IPS DF 19.7 (cell line): Measurements from ENCODE around the gene TMEM204.

ENCODE experiments used
- DNase-seq: peaks from one replicate; pipeline ENCODE4 v3.0.0-alpha.2; 2013; ENCODE audit warnings: low read depth, low spot score

TMEM204 gene

DNA sequence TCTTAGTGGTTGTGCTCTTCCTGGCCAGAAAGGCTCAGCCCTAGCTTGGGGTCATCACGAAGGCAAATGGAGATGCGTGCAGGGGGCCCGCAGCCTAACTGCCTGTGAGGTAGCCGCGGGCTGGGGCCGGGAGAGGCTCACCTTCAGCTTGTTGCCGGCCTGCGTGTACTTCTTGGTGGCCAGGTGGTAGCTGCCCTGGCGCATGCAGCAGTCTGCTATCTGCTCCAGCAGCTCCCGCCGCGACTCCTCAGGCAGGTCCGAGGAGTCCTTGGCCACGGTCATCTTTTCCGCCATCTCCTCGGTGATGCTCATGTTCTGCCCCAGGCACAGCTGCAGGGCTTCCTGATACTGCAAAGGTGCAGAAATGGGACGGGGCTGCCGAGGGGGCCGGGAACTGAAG lies 13.0 kb upstream of the TMEM204 start:
- DNase-seq, result no peak

GRCh38 chr16:1523581-1524245 lies 9.8 kb upstream of the TMEM204 start:
- DNase-seq, result no peak

DNA sequence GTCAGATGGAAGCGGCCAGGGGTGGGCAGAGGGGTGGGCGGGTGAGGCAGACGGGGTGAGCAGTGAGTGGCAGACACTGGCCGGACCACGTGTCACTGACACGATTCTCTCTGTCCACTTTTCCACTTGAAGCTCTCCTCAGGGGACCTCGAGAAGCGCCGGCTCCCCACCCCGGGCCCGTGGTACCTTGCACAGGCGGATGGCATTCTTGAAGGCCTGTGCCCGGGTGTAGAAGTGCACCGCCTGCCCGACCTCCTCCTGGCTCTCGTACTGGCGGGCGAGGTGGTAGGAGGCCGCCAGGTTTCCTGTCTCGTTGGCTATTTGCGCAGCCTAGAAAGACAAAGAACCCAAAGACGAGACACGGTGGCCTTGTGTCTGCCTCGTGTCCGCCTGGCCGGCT lies 9.1 kb upstream of the TMEM204 start:
- no peak for DNase-seq

DNA sequence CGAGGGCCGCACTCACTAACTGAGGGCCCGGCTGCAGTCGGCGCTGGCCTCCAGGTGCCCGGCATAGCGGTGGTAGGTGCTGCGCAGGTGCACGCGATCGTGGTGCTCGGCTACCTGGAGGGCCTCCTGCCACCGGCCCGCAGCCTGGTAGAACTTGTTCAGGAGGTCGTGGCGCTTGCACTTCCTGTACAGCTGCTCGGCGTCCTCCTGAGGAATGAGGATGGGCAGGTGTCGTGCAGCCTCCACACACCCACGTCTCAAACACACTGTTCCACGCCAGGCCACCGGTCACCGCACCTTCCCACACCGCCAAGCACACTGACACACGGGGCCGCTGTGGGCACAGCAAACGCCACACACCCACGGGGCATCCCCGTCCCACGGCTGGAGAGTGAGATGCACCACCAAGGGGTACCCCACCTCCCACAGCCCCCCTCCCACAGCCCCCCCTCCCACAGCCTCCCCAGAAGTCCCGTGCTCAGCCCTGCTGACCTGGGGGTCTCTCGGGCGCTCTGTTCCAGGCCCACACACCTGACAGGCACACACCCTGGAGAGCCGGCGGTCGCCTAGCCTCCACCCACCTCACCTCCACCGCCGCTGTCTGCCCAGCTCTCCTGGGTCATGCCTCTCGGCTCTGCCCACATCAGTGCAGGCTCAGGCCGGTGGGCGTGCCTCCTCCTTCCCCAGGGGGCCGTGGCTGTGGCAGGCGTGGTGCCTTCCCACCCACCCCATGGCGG lies 7.4 kb upstream of the TMEM204 start:
- DNase-seq, result no peak

DNA sequence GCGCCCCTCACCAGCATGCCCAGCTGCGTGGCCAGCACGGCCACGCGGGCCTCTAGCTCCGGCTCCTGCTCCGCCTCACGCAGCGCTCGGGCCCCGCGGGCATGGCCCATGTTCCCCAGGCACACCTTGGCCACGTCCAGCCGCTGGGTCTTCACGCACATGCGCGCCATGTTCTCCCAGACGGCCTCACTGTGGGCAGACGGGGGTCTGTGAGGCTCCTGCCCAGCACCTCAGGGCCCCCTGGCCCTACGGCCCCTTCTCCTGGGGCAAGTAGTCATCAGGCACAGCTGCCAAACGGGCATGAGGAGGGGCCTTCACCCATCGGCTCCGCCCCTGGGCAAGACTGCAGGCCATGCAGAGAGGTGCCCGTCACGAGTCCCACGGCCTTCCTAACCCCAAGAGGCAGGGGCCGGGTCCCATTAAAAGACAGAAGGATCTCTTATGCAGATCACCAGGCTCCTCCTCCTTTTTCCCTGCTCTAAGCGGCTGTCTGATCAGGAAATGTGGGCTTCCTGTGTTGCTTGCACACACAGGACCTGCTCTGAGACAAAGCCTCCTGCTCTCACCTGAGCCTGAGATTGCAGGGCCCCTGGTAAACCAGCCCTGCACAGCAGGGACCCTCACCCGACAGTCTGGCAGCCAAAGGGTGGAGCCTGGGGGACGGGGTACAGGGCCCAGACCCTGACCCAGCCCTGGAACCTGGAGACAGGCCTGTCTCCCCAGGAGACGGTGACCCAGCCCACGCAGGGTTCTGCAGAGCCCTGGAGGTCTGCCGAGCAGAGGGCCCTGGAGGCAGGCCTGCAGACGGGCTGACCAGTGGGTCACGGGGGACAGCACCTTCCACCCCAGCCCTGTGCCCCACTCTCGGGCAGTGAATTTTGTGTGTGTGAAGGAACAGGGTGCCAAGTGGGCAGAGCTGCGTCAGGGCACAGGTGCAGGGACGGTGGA lies 6.6 kb upstream of the TMEM204 start:
- DNase-seq, result no peak

GRCh38 chr16:1527836-1528811 lies 5.3 kb upstream of the TMEM204 start:
- DNase-seq, result no peak

- DNase-seq, result no peak
Measured at GRCh38 chr16:1528921-1529537, 4.4 kb upstream of the TMEM204 start.

GRCh38 chr16:1530349-1530882 lies 3.0 kb upstream of the TMEM204 start:
- DNase-seq, result no peak

DNA sequence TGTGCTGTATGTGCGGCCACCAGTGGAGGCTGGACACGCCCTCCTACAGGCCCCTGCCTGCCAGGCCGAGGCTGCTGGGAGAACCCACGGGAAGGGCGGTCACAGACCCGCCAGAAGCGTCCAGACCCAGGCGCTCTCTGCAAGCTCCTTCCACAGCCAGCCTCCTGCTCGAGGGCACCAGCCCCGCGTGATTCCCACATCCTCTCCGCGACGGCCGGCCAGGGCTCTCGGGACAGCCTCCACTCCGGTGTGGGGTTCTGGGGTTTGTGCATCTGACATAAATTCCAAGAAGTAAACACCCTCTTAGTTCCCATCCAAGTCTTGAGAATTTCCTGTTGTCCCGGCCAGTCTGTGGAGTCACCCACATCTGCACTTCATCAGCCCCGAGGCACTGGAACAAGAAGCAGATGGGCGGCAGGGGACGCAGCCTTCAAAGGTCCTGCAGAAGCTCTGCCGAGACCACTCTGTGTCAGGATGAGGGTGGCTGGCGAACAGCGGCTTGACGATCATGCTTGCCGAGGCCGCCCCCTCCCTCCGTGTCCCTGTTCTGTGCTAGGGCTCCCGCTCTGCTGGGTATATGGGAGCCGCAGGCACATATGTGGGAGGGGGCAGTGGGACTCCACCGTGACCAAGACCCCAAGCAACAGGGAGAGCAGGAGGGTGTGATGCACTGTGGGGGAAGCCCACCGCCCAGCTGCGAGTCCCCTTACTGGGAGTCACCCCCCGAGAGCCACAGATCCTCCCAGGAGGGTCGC lies 2.4 kb upstream of the TMEM204 start:
- no peak for DNase-seq

- no peak for DNase-seq
Measured at GRCh38 chr16:1531638-1531910, 1.9 kb upstream of the TMEM204 start.

DNA sequence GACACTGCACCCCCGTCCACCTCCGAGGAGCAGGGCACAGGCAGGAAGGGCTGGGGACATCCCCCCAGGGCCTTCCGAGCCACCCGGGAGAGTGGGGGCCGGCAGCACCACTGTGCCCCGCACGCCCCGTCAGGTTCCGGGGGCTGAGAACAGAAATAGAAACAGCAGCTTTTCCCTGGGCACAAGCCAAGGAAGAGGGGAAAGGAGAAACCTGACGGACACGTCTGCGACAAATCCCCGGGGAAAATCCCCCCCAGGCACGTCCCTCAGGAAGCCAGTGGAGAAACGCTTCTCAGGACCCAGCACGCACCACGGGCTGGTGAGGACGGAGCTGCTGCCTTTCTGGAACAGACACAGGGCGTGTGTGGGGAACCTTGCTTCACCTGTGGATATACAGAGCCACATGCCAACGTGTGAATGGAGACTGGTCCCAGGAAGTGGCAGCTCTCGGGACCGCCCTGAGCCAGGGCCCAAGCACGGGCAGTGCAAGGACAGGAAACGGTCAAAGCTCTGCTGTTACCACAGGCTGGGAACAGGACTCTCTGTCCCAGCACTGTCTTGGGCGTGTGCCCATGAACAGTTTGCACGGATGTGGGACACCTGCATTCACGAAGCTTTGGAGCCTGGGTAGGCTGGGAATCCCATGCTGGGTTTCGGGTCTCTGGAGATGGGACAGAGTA lies 1.2 kb upstream of the TMEM204 start:
- DNase-seq, result no peak

DNA sequence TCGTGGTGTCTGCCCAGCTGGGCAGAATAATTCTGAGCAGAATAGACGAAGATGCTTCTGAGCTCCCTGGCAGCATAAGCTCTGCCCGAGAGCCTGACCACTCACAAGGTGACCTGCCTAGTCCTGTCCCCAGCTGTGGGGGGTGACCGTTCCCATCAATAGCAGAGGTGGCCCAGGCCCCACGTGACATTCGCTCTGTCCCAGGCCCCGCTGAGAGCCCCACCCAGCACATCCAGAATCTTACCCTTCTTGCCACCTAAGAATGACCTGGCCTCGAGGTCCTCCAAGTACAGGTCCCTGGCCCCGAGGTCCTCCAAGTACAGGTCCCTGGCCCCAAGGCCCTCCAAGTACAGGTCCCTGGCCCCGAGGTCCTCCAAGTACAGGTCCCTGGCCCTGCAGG lies 695 bp upstream of the TMEM204 start:
- DNase-seq, result no peak

- DNase-seq, result no peak
Measured at GRCh38 chr16:1534021-1535020, 855 bp downstream of the TMEM204 start.

GRCh38 chr16:1535391-1536291 lies 2.2 kb downstream of the TMEM204 start:
- no peak for DNase-seq

GRCh38 chr16:1536601-1537000 lies 3.1 kb downstream of the TMEM204 start:
- DNase-seq, result no peak

GRCh38 chr16:1537138-1537577 lies 3.7 kb downstream of the TMEM204 start:
- no peak for DNase-seq

DNA sequence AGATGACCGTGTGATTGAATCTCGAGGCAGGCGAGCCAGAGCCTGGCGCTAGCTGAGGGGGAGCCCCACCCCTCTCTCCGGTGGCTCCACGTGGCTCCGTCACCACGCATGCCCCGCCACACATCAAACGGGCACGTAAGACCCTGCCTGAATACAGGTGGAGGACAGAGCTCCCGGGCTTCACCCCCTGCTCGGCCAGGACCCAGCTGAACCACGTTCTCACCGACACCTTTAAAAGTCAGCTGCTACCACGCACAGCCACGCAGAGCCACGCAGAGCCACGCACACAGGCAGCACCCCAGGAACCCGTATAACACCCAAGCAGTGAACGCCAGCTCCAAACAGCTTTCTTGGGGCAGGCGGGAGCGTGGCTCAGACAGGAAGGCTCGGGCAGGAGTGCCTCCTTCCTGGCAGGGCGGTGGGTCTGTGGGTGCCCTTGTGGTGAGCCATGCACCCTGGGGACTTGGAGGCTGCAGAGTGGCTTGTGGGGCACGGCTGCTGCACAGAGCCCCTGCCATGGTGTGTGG lies 4.4 kb downstream of the TMEM204 start:
- no peak for DNase-seq
